GM21381 (cell line): ENCODE measurements around the gene TTC38.
"Not testable (repeated sequence)": the region's sequence is repeated elsewhere in the genome, so short reads cannot be mapped to it uniquely, and the experiment has no call there.

Source experiments
- ATAC-seq: cut with Tn5 transposase; IDR thresholded peaks from one replicate; pipeline ENCODE4 v1.9.1; 2021; ENCODE audit warnings: mild to moderate bottlenecking, moderate library complexity; ENCODE audit not compliant: unreplicated experiment

TTC38 gene

GRCh38 chr22:46245511-46245910 lies 22.3 kb upstream of the TTC38 start:
- ATAC-seq, result no peak

- no peak for ATAC-seq
Observed at GRCh38 chr22:46246178-46246577, 21.6 kb upstream of the TTC38 start.

- no peak for ATAC-seq
Observed at GRCh38 chr22:46247443-46247975, 20.3 kb upstream of the TTC38 start.

- peak; percentile 86 for ATAC-seq
Observed at GRCh38 chr22:46250035-46250782, 17.6 kb upstream of the TTC38 start, which contains the start of gene CDPF1. Gene CDPF1, minus strand, starts transcription at chr22:46250293. Its CDS starts 2,009 bp downstream, at chr22:46248284.

- no peak for ATAC-seq
Observed at GRCh38 chr22:46250783-46251125, 17.1 kb upstream of the TTC38 start.

GRCh38 chr22:46251266-46251665 lies 16.5 kb upstream of the TTC38 start:
- ATAC-seq, result no peak

- no peak for ATAC-seq
Observed at GRCh38 chr22:46251816-46252380, 15.9 kb upstream of the TTC38 start.

GRCh38 chr22:46256358-46256958 lies 11.3 kb upstream of the TTC38 start:
- ATAC-seq, result no peak

- ATAC-seq, result no peak
Observed at GRCh38 chr22:46259374-46259773, 8.4 kb upstream of the TTC38 start.

GRCh38 chr22:46260038-46260437 lies 7.8 kb upstream of the TTC38 start:
- ATAC-seq, result no peak

- no peak for ATAC-seq
Observed at GRCh38 chr22:46262449-46263215, 5.2 kb upstream of the TTC38 start.

GRCh38 chr22:46263216-46263590 lies 4.6 kb upstream of the TTC38 start, which contains the start of gene PKDREJ:
Gene PKDREJ, minus strand, starts transcription at chr22:46263343. Its CDS starts 21 bp downstream, at chr22:46263322.
- ATAC-seq, result no peak

GRCh38 chr22:46264520-46264919 lies 3.3 kb upstream of the TTC38 start:
- not testable (repeated sequence) for ATAC-seq

- ATAC-seq, result not testable (repeated sequence)
Observed at GRCh38 chr22:46265627-46266026, 2.2 kb upstream of the TTC38 start.

- ATAC-seq, result no peak
Observed at GRCh38 chr22:46269564-46269963, 1.8 kb downstream of the TTC38 start.

- ATAC-seq, result no peak
Observed at GRCh38 chr22:46272196-46272595, 4.4 kb downstream of the TTC38 start.

GRCh38 chr22:46272762-46273431 lies 5.1 kb downstream of the TTC38 start:
- no peak for ATAC-seq

GRCh38 chr22:46273432-46274148 lies 5.8 kb downstream of the TTC38 start:
- no peak for ATAC-seq

- ATAC-seq, result no peak
Observed at GRCh38 chr22:46274381-46274780, 6.6 kb downstream of the TTC38 start.
